GM19395 (cell line): ENCODE measurements around the gene PIGS.
A peak's percentile ranks its signal among the peaks of the same experiment; 100 is the strongest.
"Not testable (repeated sequence)": the region's sequence is repeated elsewhere in the genome, so short reads cannot be mapped to it uniquely, and the experiment has no call there.

Source experiments
- ATAC-seq: cut with Tn5 transposase; IDR thresholded peaks from one replicate; pipeline ENCODE4 v1.9.1; 2021; ENCODE audit warnings: mild to moderate bottlenecking, moderate library complexity; ENCODE audit not compliant: unreplicated experiment

PIGS gene

GRCh38 chr17:28571361-28572122 is at the start of gene PIGS:
Gene PIGS (minus strand): TSS chr17:28571524. CDS start chr17:28571496, 28 bp downstream.
- peak; percentile 85 for ATAC-seq

GRCh38 chr17:28620010-28620409 is 48.7 kb upstream of the PIGS start:
- no peak for ATAC-seq

- no peak for ATAC-seq
Observed at GRCh38 chr17:28618464-28618863, 47.1 kb upstream of the PIGS start.

GRCh38 chr17:28616281-28616680 is 45.0 kb upstream of the PIGS start:
- ATAC-seq, result no peak

- no peak for ATAC-seq
Observed at GRCh38 chr17:28615260-28615940, 44.1 kb upstream of the PIGS start.

GRCh38 chr17:28613931-28614381 is 42.6 kb upstream of the PIGS start, which contains the start of gene RSKR:
Gene RSKR (minus strand): TSS chr17:28614185. CDS start chr17:28614161, 24 bp downstream.
- no peak for ATAC-seq

- ATAC-seq, result no peak
Observed at GRCh38 chr17:28612936-28613872, 41.9 kb upstream of the PIGS start.

- no peak for ATAC-seq
Observed at GRCh38 chr17:28612531-28612930, 41.2 kb upstream of the PIGS start.

GRCh38 chr17:28610376-28610775 is 39.1 kb upstream of the PIGS start:
- no peak for ATAC-seq

GRCh38 chr17:28604031-28604430 is 32.7 kb upstream of the PIGS start:
- ATAC-seq, result not testable (repeated sequence)

GRCh38 chr17:28599311-28600184 is 28.2 kb upstream of the PIGS start:
- ATAC-seq, result peak; percentile 57

- peak; percentile 74 for ATAC-seq
Observed at GRCh38 chr17:28598799-28599310, 27.5 kb upstream of the PIGS start, which contains the start of gene SPAG5. Gene SPAG5 (minus strand): TSS chr17:28599025. CDS start chr17:28598946, 79 bp downstream.

GRCh38 chr17:28598389-28598788 is 27.1 kb upstream of the PIGS start:
- no peak for ATAC-seq

GRCh38 chr17:28597606-28598383 is 26.5 kb upstream of the PIGS start:
- ATAC-seq, result no peak

- ATAC-seq, result no peak
Observed at GRCh38 chr17:28592260-28592659, 20.9 kb upstream of the PIGS start.

- ATAC-seq, result no peak
Observed at GRCh38 chr17:28585851-28586250, 14.5 kb upstream of the PIGS start.

- ATAC-seq, result no peak
Observed at GRCh38 chr17:28584434-28584833, 13.1 kb upstream of the PIGS start.

GRCh38 chr17:28582513-28582912 is 11.2 kb upstream of the PIGS start:
- ATAC-seq, result no peak

GRCh38 chr17:28580959-28581358 is 9.6 kb upstream of the PIGS start:
- no peak for ATAC-seq
